ENCODE data around the gene PITPNC1. TPM values are rescaled to one million over a fixed set of nuclear protein-coding genes. Genes with fewer than 3 reads are reported as not detected.

Gene PITPNC1
- total RNA-seq, 1 experiment from 2014 or later: 23.1 TPM

DNA sequence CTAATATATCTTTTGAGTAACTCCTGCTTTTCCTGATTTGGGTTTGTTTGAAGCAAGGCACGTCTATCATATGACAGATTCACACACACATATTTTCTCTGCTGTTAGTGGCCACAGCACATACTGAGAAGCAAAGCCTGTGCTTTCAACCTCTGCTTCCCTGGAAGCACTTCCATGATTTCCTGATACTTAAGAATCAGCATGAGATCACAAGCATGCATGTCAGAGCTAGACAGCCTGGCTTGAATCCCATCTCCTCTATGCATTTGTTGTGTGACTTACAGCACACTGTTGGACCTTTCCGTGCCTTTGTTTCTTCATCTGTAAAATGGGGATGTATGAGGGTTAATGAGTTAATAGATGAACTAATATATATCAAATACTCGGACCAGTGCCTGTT, 189.6 kb downstream of the PITPNC1 start:
- TF ChIP-seq, protein P1, sequence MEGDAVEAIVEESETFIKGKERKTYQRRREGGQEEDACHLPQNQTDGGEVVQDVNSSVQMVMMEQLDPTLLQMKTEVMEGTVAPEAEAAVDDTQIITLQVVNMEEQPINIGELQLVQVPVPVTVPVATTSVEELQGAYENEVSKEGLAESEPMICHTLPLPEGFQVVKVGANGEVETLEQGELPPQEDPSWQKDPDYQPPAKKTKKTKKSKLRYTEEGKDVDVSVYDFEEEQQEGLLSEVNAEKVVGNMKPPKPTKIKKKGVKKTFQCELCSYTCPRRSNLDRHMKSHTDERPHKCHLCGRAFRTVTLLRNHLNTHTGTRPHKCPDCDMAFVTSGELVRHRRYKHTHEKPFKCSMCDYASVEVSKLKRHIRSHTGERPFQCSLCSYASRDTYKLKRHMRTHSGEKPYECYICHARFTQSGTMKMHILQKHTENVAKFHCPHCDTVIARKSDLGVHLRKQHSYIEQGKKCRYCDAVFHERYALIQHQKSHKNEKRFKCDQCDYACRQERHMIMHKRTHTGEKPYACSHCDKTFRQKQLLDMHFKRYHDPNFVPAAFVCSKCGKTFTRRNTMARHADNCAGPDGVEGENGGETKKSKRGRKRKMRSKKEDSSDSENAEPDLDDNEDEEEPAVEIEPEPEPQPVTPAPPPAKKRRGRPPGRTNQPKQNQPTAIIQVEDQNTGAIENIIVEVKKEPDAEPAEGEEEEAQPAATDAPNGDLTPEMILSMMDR (conservative IDR thresholded peaks at IDR 0.05; ENCODE audit: low read depth, low read length): no peak
- no peak for TF ChIP-seq EZH2 (IDR thresholded peaks at IDR 0.05; ENCODE audit: low read length, unreplicated experiment)
- no peak for TF ChIP-seq EZH2phosphoT487 (IDR thresholded peaks at IDR 0.05; ENCODE audit: borderline replicate concordance, low read length)
- H3K9me2 ChIP-seq (replicated peaks; ENCODE audit: low read length): no peaks in the 10 kb centered on the region
- no peak overlapping the region for H3K9ac ChIP-seq (ENCODE audit: low read length)
- H3K79me2 ChIP-seq (ENCODE audit: low read length): no peaks in the 10 kb centered on the region
- no peaks in the 10 kb centered on the region for H3F3A ChIP-seq (ENCODE audit: low read length, unreplicated experiment)
- BruUV-seq (replicated peaks): no TSS peak
- DNase-seq (no peak), ATAC-seq (no peak)
- H3K27ac ChIP-seq (ENCODE audit: low read length): no peak overlapping the region
- intact Hi-C loops (cut with micrococcal nuclease): no loop called here
- H3K4me3 ChIP-seq (ENCODE audit: low read length): no peak overlapping the region
- no peaks in the 10 kb centered on the region for H3K4me1 ChIP-seq (ENCODE audit: insufficient read depth, low read length)
- H3K27me3 ChIP-seq (ENCODE audit: low read length): no peaks in the 10 kb centered on the region
- H3K9me3 ChIP-seq (ENCODE audit: low read length): no peaks in the 10 kb centered on the region
- H2AFZ ChIP-seq (ENCODE audit: low read length): no peak overlapping the region
- CTCF ChIA-PET: no interaction called here
- POLR2A ChIA-PET (ENCODE audit: unreplicated experiment): no interaction called here
- no peak overlapping the region for H3K4me2 ChIP-seq (ENCODE audit: low read length)
- H4K20me1 ChIP-seq (ENCODE audit: low read length): no peaks in the 10 kb centered on the region
- H3K36me3 ChIP-seq (ENCODE audit: low read depth, low read length): no peaks in the 10 kb centered on the region

DNA sequence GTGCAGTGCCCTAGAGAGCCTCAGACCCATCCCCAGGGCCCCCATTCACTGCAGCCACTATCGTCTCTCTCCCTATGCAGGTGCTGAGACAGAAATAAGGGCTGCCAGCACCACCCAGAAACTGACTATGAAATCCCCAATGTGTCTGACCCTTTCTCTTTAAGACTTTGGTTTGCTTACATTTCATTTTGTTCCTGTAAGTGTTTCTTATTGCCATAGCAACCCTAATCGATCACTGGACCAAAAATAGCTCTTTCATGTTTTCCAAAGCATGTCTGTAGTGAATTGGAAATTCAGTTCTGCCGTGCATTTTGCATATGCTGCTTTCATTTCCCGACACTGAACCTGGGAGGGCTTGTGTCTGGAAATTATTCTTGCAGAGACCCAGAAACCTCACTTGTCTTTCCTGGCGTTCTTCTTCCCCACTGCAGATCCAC, 192.0 kb downstream of the PITPNC1 start:
- no peaks in the 10 kb centered on the region for H3K4me1 ChIP-seq (ENCODE audit: insufficient read depth, low read length)
- POLR2A ChIA-PET (ENCODE audit: unreplicated experiment): no interaction called here
- H3K9me3 ChIP-seq (ENCODE audit: low read length): no peaks in the 10 kb centered on the region
- H3K4me3 ChIP-seq (ENCODE audit: low read length): no peak overlapping the region
- no peaks in the 10 kb centered on the region for H3K36me3 ChIP-seq (ENCODE audit: low read depth, low read length)
- CTCF ChIA-PET: no interaction called here
- no peak overlapping the region for H3K9ac ChIP-seq (ENCODE audit: low read length)
- H4K20me1 ChIP-seq (ENCODE audit: low read length): no peaks in the 10 kb centered on the region
- TF ChIP-seq EZH2 (IDR thresholded peaks at IDR 0.05; ENCODE audit: low read length, unreplicated experiment) (no peak), EZH2phosphoT487 (IDR thresholded peaks at IDR 0.05; ENCODE audit: borderline replicate concordance, low read length) (no peak)
- TF ChIP-seq, protein P1 (conservative IDR thresholded peaks at IDR 0.05; ENCODE audit: low read depth, low read length): no peak
- intact Hi-C loops (cut with micrococcal nuclease): no loop called here
- DNase-seq: no peak
- H3K9me2 ChIP-seq (replicated peaks; ENCODE audit: low read length): no peaks in the 10 kb centered on the region
- no peak overlapping the region for H3K4me2 ChIP-seq (ENCODE audit: low read length)
- no peaks in the 10 kb centered on the region for H3F3A ChIP-seq (ENCODE audit: low read length, unreplicated experiment)
- H3K27ac ChIP-seq (ENCODE audit: low read length): no peak overlapping the region
- H3K27me3 ChIP-seq (ENCODE audit: low read length): no peaks in the 10 kb centered on the region
- no TSS peak for BruUV-seq (replicated peaks)
- H3K79me2 ChIP-seq (ENCODE audit: low read length): no peaks in the 10 kb centered on the region
- ATAC-seq: no peak
- H2AFZ ChIP-seq (ENCODE audit: low read length): no peak overlapping the region

DNA sequence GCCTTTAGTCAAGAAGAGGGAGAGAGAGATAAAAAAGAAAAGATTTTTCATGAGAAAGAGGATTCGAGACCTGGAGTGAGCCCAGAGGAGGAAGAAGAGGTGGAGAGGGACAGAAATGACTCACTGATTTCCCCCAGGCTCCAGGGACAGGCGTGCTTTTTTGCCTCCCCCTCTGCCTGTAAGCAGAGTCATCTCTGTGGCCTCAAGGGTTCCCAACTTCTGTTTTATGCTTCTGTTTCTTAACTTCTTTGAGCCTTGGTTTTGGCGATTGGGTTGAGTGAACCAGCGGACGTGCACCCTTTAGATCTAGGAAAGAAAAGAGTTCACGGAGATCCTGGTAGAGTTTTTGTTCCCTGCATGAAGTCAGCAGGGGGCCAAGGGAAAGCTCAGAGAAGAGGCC, 192.8 kb downstream of the PITPNC1 start:
- no peaks in the 10 kb centered on the region for H4K20me1 ChIP-seq (ENCODE audit: low read length)
- BruUV-seq (replicated peaks): no TSS peak
- no peak overlapping the region for H3K4me2 ChIP-seq (ENCODE audit: low read length)
- intact Hi-C loops (cut with micrococcal nuclease): no loop called here
- H3K9ac ChIP-seq (ENCODE audit: low read length): no peak overlapping the region
- ChIA-PET CTCF (no interaction called here), POLR2A (ENCODE audit: unreplicated experiment) (no interaction called here)
- ATAC-seq: no peak; the same call in 1 of the 2 replicates
- H3K4me3 ChIP-seq (ENCODE audit: low read length): no peak overlapping the region
- no peak for TF ChIP-seq EZH2 (IDR thresholded peaks at IDR 0.05; ENCODE audit: low read length, unreplicated experiment)
- TF ChIP-seq, protein P1 (conservative IDR thresholded peaks at IDR 0.05; ENCODE audit: low read depth, low read length): no peak
- no peak for TF ChIP-seq EZH2phosphoT487 (IDR thresholded peaks at IDR 0.05; ENCODE audit: borderline replicate concordance, low read length)
- no peak overlapping the region for H3K27ac ChIP-seq (ENCODE audit: low read length)
- no peaks in the 10 kb centered on the region for H3K36me3 ChIP-seq (ENCODE audit: low read depth, low read length)
- H3K9me3 ChIP-seq (ENCODE audit: low read length): no peaks in the 10 kb centered on the region
- H2AFZ ChIP-seq (ENCODE audit: low read length): no peak overlapping the region
- no peaks in the 10 kb centered on the region for H3K27me3 ChIP-seq (ENCODE audit: low read length)
- H3K79me2 ChIP-seq (ENCODE audit: low read length): no peaks in the 10 kb centered on the region
- DNase-seq: peak; percentile 12
- H3K9me2 ChIP-seq (replicated peaks; ENCODE audit: low read length): no peaks in the 10 kb centered on the region
- no peaks in the 10 kb centered on the region for H3K4me1 ChIP-seq (ENCODE audit: insufficient read depth, low read length)
- no peaks in the 10 kb centered on the region for H3F3A ChIP-seq (ENCODE audit: low read length, unreplicated experiment)

All from PC-3 (cell line).